H9 (cell line): Measurements from ENCODE around the gene SLC16A7. TPM values are rescaled to one million over a fixed set of nuclear protein-coding genes. Genes with fewer than 3 reads are reported as not detected.

Source experiments
- DNase-seq: peaks from one replicate; pipeline ENCODE4 v3.0.0-alpha.2; 2017
- H2AFZ ChIP-seq: one replicate; pipeline ENCODE4 v1.6.1; 2013; ENCODE audit warnings: mild to moderate bottlenecking, low read length, control low read depth, moderate library complexity
- H2AK5ac ChIP-seq: 2 replicates; pipeline ENCODE4 v1.6.1; 2013; ENCODE audit warnings: low read length, control low read depth, mixed read lengths; ENCODE audit not compliant: insufficient read length
- H2BK120ac ChIP-seq: one replicate; pipeline ENCODE4 v1.6.1; 2013; ENCODE audit warnings: low read depth, mild to moderate bottlenecking, low read length, control low read depth, inconsistent platforms; ENCODE audit not compliant: poor library complexity, severe bottlenecking
- H2BK12ac ChIP-seq: 2 replicates; pipeline ENCODE4 v1.6.1; 2013; ENCODE audit warnings: low read length, control low read depth, mixed read lengths, low read depth; ENCODE audit not compliant: insufficient read length
- H2BK15ac ChIP-seq: 2 replicates; pipeline ENCODE4 v1.6.1; 2013; ENCODE audit warnings: low read depth, low read length, control low read depth
- H2BK20ac ChIP-seq: one replicate; pipeline ENCODE4 v1.6.1; 2013; ENCODE audit warnings: low read depth, mild to moderate bottlenecking, low read length, control low read depth, inconsistent platforms; ENCODE audit not compliant: poor library complexity, severe bottlenecking
- H2BK5ac ChIP-seq: 2 replicates; pipeline ENCODE4 v1.6.1; 2013; ENCODE audit warnings: low read length, control low read depth, mixed read lengths; ENCODE audit not compliant: insufficient read length
- H3K14ac ChIP-seq: 2 replicates; pipeline ENCODE4 v1.6.1; 2013; ENCODE audit warnings: low read length, control low read depth; ENCODE audit not compliant: insufficient read depth
- H3K18ac ChIP-seq: 2 replicates; pipeline ENCODE4 v1.6.1; 2013; ENCODE audit warnings: low read depth, mild to moderate bottlenecking, mixed read lengths, low read length, control low read depth; ENCODE audit not compliant: insufficient read length
- H3K23ac ChIP-seq: 2 replicates; pipeline ENCODE4 v1.6.1; 2013; ENCODE audit warnings: low read length, control low read depth, mixed read lengths, low read depth; ENCODE audit not compliant: insufficient read length
- H3K23me2 ChIP-seq: 2 replicates; pipeline ENCODE4 v1.6.1; 2013; ENCODE audit warnings: low read depth, mild to moderate bottlenecking, mixed read lengths, low read length, control low read depth; ENCODE audit not compliant: insufficient read length, poor library complexity, severe bottlenecking
- H3K27ac ChIP-seq: 2 replicates; pipeline ENCODE4 v1.5.1; 2013; ENCODE audit warnings: low read length, control low read depth, mixed read lengths, low read depth; ENCODE audit not compliant: insufficient read length
- H3K27me3 ChIP-seq: 2 replicates; pipeline ENCODE4 v1.6.1; 2013; ENCODE audit warnings: low read length, control low read depth, inconsistent platforms; ENCODE audit not compliant: insufficient read depth
- H3K4ac ChIP-seq: 2 replicates; pipeline ENCODE4 v1.6.1; 2013; ENCODE audit warnings: low read depth, mild to moderate bottlenecking, control low read depth, inconsistent platforms, low read length, moderate library complexity
- H3K4me1 ChIP-seq: 2 replicates; pipeline ENCODE4 v1.6.1; 2013; ENCODE audit warnings: low read length, control low read depth, inconsistent platforms; ENCODE audit not compliant: insufficient read depth
- H3K4me2 ChIP-seq: 2 replicates; pipeline ENCODE4 v1.6.1; 2013; ENCODE audit warnings: low read length, control low read depth, mixed read lengths; ENCODE audit not compliant: insufficient read length, insufficient read depth
- H3K56ac ChIP-seq: 2 replicates; pipeline ENCODE4 v1.6.1; 2013; ENCODE audit warnings: low read depth, mild to moderate bottlenecking, mixed read lengths, low read length, control low read depth; ENCODE audit not compliant: insufficient read length
- H3K79me1 ChIP-seq: 2 replicates; pipeline ENCODE4 v1.6.1; 2013; ENCODE audit warnings: low read depth, mild to moderate bottlenecking, moderate library complexity, low read length, control low read depth, inconsistent platforms; ENCODE audit not compliant: insufficient read depth, poor library complexity, severe bottlenecking
- H3K79me2 ChIP-seq: 2 replicates; pipeline ENCODE4 v1.6.1; 2013; ENCODE audit warnings: low read length, control low read depth, inconsistent platforms; ENCODE audit not compliant: insufficient read depth
- H3K9ac ChIP-seq: 2 replicates; pipeline ENCODE4 v1.6.1; 2013; ENCODE audit warnings: low read length, control low read depth, mixed read lengths; ENCODE audit not compliant: insufficient read length; ENCODE audit errors: extremely low read depth
- H3K9me3 ChIP-seq: one replicate; pipeline ENCODE4 v1.6.1; 2013; ENCODE audit warnings: low read depth, low read length, inconsistent platforms; ENCODE audit not compliant: control insufficient read depth
- H3T11ph ChIP-seq: one replicate; pipeline ENCODE4 v1.6.1; 2013; ENCODE audit warnings: mild to moderate bottlenecking, low read length, control low read depth, inconsistent platforms
- H4K20me1 ChIP-seq: one replicate; pipeline ENCODE4 v1.6.1; 2013; ENCODE audit not compliant: control insufficient read depth, insufficient read length, insufficient read depth
- H4K5ac ChIP-seq: 2 replicates; pipeline ENCODE4 v1.6.1; 2013; ENCODE audit warnings: low read depth, mild to moderate bottlenecking, mixed read lengths, low read length, control low read depth; ENCODE audit not compliant: insufficient read length
- H4K8ac ChIP-seq: replicated peaks from 2 replicates; pipeline ENCODE4 v1.6.1; 2013; ENCODE audit warnings: low read length, control low read depth, mixed read lengths, low read depth; ENCODE audit not compliant: insufficient read length
- H4K91ac ChIP-seq: 2 replicates; pipeline ENCODE4 v1.6.1; 2013; ENCODE audit warnings: low read depth, mild to moderate bottlenecking, moderate library complexity, mixed read lengths, low read length, control low read depth; ENCODE audit not compliant: insufficient read length
- H3K27ac Mint-ChIP-seq, 3 experiments: 2 replicates in 2 of 3; 3 replicates in 1 of 3; pipeline ENCODE4 v1.8.0; 2020 to 2021; ENCODE audit warnings: mixed read lengths in 3 of 3, mild to moderate bottlenecking in 1 of 3, moderate library complexity in 1 of 3
- H3K27me3 Mint-ChIP-seq: 2 replicates; pipeline ENCODE4 v1.8.0; 2021; ENCODE audit warnings: low read depth, mild to moderate bottlenecking, moderate library complexity, mixed read lengths
- H3K36me3 Mint-ChIP-seq, 3 experiments: 2 replicates in 2 of 3; 3 replicates in 1 of 3; pipeline ENCODE4 v1.8.0; 2020 to 2021; ENCODE audit warnings: low read depth in 3 of 3, mixed read lengths in 3 of 3; ENCODE audit not compliant: insufficient read depth in 1 of 3
- H3K4me1 Mint-ChIP-seq, 2 experiments: 2 replicates each; pipeline ENCODE4 v1.8.0; 2020; ENCODE audit warnings: mixed read lengths in 2 of 2
- H3K4me3 Mint-ChIP-seq, 2 experiments: 2 replicates in 1 of 2; 3 replicates in 1 of 2; pipeline ENCODE4 v1.8.0; 2020 to 2021; ENCODE audit warnings: mild to moderate bottlenecking in 2 of 2, mixed read lengths in 2 of 2, moderate library complexity in 1 of 2
- H3K9me3 Mint-ChIP-seq, 2 experiments: 2 replicates in 1 of 2; 3 replicates in 1 of 2; pipeline ENCODE4 v1.8.0; 2020; ENCODE audit warnings: mild to moderate bottlenecking in 2 of 2, mixed read lengths in 2 of 2, moderate library complexity in 1 of 2
- WGBS: extraction: QIAGEN DNeasy Blood & Tissue Kit; methylation state at CpG from one replicate; pipeline ENCODE4 v1.1.7; 2013; ENCODE audit warnings: missing lambda C conversion rate, low lambda C conversion rate, mixed read lengths; ENCODE audit not compliant: insufficient read length; ENCODE audit errors: extremely low coverage; 5-methylcytosine and 5-hydroxymethylcytosine counted together
- total RNA-seq: library from RNA; stranded (reverse); gene quantifications from 2 replicates; pipeline ENCODE4 v1.2.1, GENCODE V29; 2021
- TF ChIP-seq, protein P1 (sequence below): fragments of 200-600 bp; sonication (generic); conservative IDR thresholded peaks from 3 replicates; pipeline ENCODE4 v1.8.0; 2021; ENCODE audit warnings: antibody characterized with exemption, mild to moderate bottlenecking

Gene SLC16A7
- total RNA-seq, 1 experiment from 2014 or later, result 2.2 TPM

DNA sequence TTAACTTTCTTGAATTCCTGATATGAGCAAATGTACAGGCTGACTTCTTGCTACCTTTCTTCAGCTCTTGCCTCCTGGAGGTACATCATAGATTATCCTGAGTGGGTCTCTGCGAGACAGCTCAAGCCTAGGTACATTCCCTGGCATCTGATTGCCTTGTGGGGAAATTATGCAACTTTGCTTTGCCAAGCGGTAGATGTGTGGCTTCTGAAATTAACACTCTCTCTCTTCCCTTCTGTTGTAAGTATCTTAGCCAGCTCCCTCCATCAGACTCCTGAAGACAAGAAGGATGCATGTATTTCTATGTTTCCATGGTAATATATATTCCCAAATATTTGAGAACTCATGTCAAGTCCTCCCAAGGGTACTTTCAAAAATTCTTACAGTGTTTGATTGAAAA, 16.2 kb upstream of the SLC16A7 start:
- Histone ChIP-seq H3K4me1 (no peaks in the 10 kb centered on the region), H4K91ac (no peak overlapping the region), H2AK5ac (no peak overlapping the region), H3K79me1 (no peaks in the 10 kb centered on the region), H3K27ac (no peak overlapping the region), H4K8ac (no peak overlapping the region), H2BK5ac (no peak overlapping the region), H2BK12ac (no peak overlapping the region), H2AFZ (no peak overlapping the region), H3K18ac (no peak overlapping the region), H2BK120ac (no peak overlapping the region), H3K4ac (no peak overlapping the region), H3T11ph (no peak overlapping the region), H2BK15ac (no peak overlapping the region), H3K23ac (no peak overlapping the region), H3K4me2 (no peak overlapping the region), H3K23me2 (no peaks in the 10 kb centered on the region), H3K79me2 (no peaks in the 10 kb centered on the region), H4K20me1 (no peaks in the 10 kb centered on the region), H3K27me3 (no peaks in the 10 kb centered on the region), H3K9me3 (no peaks in the 10 kb centered on the region), H3K56ac (no peak overlapping the region), H4K5ac (no peak overlapping the region), H3K9ac (no peak overlapping the region), H3K14ac (no peak overlapping the region), H2BK20ac (no peak overlapping the region)
- Mint-ChIP-seq H3K9me3 (no peaks in the 10 kb centered on the region), H3K4me3 (no peak overlapping the region), H3K27me3 (no peaks in the 10 kb centered on the region), H3K36me3 (no peaks in the 10 kb centered on the region), H3K27ac (no peak overlapping the region; a peak in 1 of 7 replicates), H3K4me1 (no peaks in the 10 kb centered on the region)
- TF ChIP-seq, protein P1, sequence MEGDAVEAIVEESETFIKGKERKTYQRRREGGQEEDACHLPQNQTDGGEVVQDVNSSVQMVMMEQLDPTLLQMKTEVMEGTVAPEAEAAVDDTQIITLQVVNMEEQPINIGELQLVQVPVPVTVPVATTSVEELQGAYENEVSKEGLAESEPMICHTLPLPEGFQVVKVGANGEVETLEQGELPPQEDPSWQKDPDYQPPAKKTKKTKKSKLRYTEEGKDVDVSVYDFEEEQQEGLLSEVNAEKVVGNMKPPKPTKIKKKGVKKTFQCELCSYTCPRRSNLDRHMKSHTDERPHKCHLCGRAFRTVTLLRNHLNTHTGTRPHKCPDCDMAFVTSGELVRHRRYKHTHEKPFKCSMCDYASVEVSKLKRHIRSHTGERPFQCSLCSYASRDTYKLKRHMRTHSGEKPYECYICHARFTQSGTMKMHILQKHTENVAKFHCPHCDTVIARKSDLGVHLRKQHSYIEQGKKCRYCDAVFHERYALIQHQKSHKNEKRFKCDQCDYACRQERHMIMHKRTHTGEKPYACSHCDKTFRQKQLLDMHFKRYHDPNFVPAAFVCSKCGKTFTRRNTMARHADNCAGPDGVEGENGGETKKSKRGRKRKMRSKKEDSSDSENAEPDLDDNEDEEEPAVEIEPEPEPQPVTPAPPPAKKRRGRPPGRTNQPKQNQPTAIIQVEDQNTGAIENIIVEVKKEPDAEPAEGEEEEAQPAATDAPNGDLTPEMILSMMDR, result no peak
- no peak for DNase-seq
- whole genome bisulfite sequencing, result no CpG with 5 or more reads among the region's 2 CpGs
